Raji (cell line): ENCODE data around the gene MLYCD.

Experiments used
- POLR2A ChIP-seq: IDR thresholded peaks from 2 replicates; pipeline ENCODE4 v1.6.1; 2011; ENCODE audit warnings: low read depth, low read length, control low read depth; ENCODE audit not compliant: insufficient read depth

The MLYCD gene

GRCh38 chr16:83973077-83973476 is 74.2 kb downstream of the MLYCD start:
- no peak for TF ChIP-seq POLR2A

DNA sequence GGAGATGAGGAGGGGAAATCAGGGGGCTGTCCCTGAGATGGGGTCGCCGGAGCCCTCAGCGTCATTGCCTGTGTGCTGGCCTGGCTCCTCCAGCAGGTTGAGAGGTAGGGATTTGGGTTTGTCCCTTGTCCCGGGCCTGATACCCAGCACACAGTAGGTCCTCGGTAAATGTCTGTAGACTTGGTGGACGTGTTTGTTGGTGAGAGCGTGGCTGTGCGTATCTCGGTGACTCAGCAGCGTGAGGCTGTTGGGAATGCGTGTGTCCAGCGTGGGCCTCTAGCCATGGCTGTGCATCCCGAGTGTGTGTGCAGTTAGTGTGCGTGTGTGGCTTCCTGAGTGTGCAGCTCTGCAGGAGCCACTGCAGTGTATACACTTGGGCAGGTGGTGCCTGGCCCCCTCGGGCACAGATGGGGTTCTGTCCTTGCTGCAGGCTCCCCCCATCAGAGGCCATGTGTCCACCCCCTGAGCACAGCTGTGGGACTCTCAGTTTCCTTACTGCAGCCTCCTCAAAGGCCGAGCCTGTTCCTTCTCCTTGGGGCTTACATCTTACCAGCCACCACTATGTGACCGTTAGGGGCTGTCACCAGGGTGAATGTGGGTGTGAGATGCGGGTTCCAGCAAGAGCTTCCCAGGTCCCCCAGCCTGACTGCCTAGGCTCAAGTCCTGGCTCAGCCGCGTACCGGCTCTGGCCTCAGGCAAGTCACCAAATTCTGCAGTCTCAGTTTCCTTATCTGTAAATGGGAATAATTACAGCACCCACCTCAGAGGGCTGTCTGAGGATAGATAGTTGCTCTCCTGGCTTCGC is 74.9 kb downstream of the MLYCD start:
- TF ChIP-seq POLR2A = no peak

GRCh38 chr16:83974475-83974874 is 75.6 kb downstream of the MLYCD start:
- TF ChIP-seq POLR2A = no peak

DNA sequence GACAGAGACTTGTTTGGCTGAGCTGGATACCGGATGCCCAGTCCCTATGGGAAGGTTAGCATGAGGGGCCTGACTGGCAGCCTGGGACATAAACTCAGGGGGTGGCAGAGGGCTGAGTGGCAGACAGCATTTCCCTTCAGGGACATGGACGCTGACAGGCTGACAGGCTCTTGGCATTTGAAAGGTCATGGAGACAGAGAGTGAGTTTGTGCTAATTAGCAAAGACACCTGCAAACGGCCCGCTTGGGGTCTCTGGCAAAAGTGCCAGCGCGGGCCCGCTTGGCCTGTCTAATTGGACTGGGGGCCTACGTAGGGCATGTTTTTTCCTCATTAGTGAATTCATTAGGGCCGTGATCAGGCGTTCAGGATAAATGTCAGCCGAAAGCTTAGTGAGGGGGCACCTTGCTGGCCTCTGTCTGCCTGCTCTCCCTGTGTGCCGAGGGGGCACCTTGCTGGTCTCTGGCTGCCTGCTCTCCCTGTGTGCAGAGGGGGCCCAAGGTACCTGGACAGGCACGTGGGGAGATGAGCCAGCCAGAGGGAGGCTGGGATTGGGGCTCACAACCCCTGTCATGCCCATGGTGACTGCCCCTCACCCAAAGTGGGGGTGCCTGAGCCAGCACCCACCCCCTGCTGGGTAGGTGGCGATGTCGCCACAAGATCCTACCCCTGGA is 76.8 kb downstream of the MLYCD start:
- no peak for TF ChIP-seq POLR2A
